Measurements from ENCODE around the gene PTPRN2. TPM values are rescaled to one million over a fixed set of nuclear protein-coding genes. Genes with fewer than 3 reads are reported as not detected.

Gene PTPRN2
- total and polyA plus RNA-seq, 2 of the 13 experiments (the other 11 are each of a cell fraction or from before 2014, with no cell fraction given), result 2.5 to 24.2 TPM

DNA sequence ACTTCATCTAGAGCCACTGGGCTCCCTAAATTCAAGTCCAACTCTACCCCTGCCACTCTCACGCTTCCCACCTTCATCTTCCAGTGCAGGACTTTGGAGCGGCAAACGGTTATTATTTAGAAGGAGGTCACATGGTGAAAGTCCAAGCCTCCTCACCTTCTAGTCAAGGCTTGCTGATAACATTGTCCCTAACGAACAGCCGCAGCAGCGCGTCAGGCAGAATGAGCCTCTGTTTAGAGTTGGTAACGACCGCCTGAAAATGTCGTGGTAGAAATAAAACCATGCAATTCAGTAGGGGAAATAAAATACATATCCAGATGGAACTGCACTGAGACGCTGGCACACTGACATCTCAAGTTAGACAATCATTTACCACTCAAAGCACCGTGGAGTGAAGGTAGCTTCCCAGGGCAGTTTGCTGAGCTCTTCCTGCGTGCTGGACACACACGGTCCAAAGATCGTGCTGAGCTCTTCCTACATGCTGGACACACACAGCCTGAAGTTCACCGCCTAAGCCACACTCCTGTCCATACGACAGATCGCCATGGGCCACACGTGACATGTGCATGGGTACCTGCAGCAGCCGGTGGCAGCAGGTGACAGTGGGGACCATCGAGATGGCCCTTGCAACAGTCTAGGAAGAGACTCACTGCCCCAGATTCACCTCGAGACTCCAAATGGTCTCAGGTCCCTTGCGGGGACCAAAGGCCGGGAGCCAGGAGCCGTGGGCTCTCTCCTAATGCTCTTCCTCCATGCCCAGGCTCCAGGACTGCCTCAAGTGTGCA, 323.5 kb downstream of the PTPRN2 start (continued):
- TF ChIP-seq, protein P1, sequence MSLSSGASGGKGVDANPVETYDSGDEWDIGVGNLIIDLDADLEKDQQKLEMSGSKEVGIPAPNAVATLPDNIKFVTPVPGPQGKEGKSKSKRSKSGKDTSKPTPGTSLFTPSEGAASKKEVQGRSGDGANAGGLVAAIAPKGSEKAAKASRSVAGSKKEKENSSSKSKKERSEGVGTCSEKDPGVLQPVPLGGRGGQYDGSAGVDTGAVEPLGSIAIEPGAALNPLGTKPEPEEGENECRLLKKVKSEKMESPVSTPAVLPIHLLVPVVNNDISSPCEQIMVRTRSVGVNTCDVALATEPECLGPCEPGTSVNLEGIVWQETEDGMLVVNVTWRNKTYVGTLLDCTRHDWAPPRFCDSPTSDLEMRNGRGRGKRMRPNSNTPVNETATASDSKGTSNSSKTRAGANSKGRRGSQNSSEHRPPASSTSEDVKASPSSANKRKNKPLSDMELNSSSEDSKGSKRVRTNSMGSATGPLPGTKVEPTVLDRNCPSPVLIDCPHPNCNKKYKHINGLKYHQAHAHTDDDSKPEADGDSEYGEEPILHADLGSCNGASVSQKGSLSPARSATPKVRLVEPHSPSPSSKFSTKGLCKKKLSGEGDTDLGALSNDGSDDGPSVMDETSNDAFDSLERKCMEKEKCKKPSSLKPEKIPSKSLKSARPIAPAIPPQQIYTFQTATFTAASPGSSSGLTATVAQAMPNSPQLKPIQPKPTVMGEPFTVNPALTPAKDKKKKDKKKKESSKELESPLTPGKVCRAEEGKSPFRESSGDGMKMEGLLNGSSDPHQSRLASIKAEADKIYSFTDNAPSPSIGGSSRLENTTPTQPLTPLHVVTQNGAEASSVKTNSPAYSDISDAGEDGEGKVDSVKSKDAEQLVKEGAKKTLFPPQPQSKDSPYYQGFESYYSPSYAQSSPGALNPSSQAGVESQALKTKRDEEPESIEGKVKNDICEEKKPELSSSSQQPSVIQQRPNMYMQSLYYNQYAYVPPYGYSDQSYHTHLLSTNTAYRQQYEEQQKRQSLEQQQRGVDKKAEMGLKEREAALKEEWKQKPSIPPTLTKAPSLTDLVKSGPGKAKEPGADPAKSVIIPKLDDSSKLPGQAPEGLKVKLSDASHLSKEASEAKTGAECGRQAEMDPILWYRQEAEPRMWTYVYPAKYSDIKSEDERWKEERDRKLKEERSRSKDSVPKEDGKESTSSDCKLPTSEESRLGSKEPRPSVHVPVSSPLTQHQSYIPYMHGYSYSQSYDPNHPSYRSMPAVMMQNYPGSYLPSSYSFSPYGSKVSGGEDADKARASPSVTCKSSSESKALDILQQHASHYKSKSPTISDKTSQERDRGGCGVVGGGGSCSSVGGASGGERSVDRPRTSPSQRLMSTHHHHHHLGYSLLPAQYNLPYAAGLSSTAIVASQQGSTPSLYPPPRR (CRISPR knock-in tag; IDR thresholded peaks at IDR 0.05; ENCODE audit: borderline replicate concordance), result peak; percentile 61; the same call in 1 of the 2 replicates
- TF ChIP-seq MED8 (CRISPR knock-in tag; IDR thresholded peaks at IDR 0.05; ENCODE audit: insufficient replicate concordance), result peak; percentile 39
- TF ChIP-seq MAFG (CRISPR knock-in tag; IDR thresholded peaks at IDR 0.05), result no peak
- TF ChIP-seq ZNF263 (CRISPR knock-in tag; IDR thresholded peaks at IDR 0.05), result peak; percentile 39; the same call in 1 of the 2 replicates
- TF ChIP-seq TAF15 (IDR thresholded peaks at IDR 0.05; ENCODE audit: low read depth, low read length, poor library complexity, severe bottlenecking), result no peak
- peak; percentile 56 for TF ChIP-seq FOXA3 (CRISPR knock-in tag; IDR thresholded peaks at IDR 0.05)
- TF ChIP-seq, protein P2, sequence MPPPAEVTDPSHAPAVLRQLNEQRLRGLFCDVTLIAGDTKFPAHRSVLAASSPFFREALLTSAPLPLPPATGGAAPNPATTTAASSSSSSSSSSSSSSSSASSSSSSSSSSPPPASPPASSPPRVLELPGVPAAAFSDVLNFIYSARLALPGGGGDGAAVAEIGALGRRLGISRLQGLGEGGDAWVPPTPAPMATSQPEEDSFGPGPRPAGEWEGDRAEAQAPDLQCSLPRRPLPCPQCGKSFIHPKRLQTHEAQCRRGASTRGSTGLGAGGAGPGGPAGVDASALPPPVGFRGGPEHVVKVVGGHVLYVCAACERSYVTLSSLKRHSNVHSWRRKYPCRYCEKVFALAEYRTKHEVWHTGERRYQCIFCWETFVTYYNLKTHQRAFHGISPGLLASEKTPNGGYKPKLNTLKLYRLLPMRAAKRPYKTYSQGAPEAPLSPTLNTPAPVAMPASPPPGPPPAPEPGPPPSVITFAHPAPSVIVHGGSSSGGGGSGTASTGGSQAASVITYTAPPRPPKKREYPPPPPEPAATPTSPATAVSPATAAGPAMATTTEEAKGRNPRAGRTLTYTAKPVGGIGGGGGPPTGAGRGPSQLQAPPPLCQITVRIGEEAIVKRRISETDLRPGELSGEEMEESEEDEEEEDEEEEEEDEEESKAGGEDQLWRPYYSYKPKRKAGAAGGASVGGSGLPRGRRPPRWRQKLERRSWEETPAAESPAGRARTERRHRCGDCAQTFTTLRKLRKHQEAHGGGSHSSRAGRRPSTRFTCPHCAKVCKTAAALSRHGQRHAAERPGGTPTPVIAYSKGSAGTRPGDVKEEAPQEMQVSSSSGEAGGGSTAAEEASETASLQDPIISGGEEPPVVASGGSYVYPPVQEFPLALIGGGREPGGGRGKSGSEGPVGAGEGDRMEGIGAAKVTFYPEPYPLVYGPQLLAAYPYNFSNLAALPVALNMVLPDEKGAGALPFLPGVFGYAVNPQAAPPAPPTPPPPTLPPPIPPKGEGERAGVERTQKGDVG (CRISPR knock-in tag; IDR thresholded peaks at IDR 0.05; ENCODE audit: borderline replicate concordance), result 0 out of 2 replicates have a peak, but pooled peaks have one; percentile 66
- TF ChIP-seq ATM (IDR thresholded peaks at IDR 0.05; ENCODE audit: borderline replicate concordance), result no peak
- peak; percentile 16; the same call in 1 of the 2 replicates for TF ChIP-seq GATA4 (IDR thresholded peaks at IDR 0.05; ENCODE audit: borderline replicate concordance, low read depth)
- no peak for TF ChIP-seq NFIB (CRISPR knock-in tag; IDR thresholded peaks at IDR 0.05; ENCODE audit: borderline replicate concordance)
- peak; percentile 72 for TF ChIP-seq ZFX (CRISPR knock-in tag; IDR thresholded peaks at IDR 0.05; ENCODE audit: low read depth)
- TF ChIP-seq ESRRA (CRISPR knock-in tag; IDR thresholded peaks at IDR 0.05; ENCODE audit: low read depth), result peak; percentile 57; the same call in 1 of the 2 replicates
- TF ChIP-seq, protein P3, sequence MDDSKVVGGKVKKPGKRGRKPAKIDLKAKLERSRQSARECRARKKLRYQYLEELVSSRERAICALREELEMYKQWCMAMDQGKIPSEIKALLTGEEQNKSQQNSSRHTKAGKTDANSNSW (CRISPR knock-in tag; IDR thresholded peaks at IDR 0.05; ENCODE audit: borderline replicate concordance), result no peak
- no peak for TF ChIP-seq FOSL1 (CRISPR knock-in tag; IDR thresholded peaks at IDR 0.05; ENCODE audit: borderline replicate concordance)
- TF ChIP-seq ZNF44 (CRISPR knock-in tag; IDR thresholded peaks at IDR 0.05), result peak; percentile 74; the same call in 1 of the 2 replicates
- peak; percentile 64; the same call in 1 of the 2 replicates for TF ChIP-seq KDM2A (CRISPR knock-in tag; IDR thresholded peaks at IDR 0.05; ENCODE audit: borderline replicate concordance, low read depth)
- TF ChIP-seq, protein P4, sequence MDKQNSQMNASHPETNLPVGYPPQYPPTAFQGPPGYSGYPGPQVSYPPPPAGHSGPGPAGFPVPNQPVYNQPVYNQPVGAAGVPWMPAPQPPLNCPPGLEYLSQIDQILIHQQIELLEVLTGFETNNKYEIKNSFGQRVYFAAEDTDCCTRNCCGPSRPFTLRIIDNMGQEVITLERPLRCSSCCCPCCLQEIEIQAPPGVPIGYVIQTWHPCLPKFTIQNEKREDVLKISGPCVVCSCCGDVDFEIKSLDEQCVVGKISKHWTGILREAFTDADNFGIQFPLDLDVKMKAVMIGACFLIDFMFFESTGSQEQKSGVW (CRISPR knock-in tag; IDR thresholded peaks at IDR 0.05; ENCODE audit: borderline replicate concordance), result no peak
- peak; percentile 49; the same call in 1 of the 2 replicates for TF ChIP-seq ZMYM3 (CRISPR knock-in tag; IDR thresholded peaks at IDR 0.05)
- peak; percentile 31; the same call in 1 of the 2 replicates for TF ChIP-seq ZNF292 (CRISPR knock-in tag; IDR thresholded peaks at IDR 0.05; ENCODE audit: borderline replicate concordance, low read depth)
